Measurements from ENCODE around the gene LRRC14B.
"Not testable (repeated sequence)": the region's sequence is repeated elsewhere in the genome, so short reads cannot be mapped to it uniquely, and the experiment has no call there.

Gene LRRC14B

GRCh38 chr5:215256-215655 is 24.0 kb downstream of the LRRC14B start:
- not testable (repeated sequence) for DNase-seq

GRCh38 chr5:216076-216475 is 24.8 kb downstream of the LRRC14B start:
- not testable (repeated sequence) for DNase-seq

- peak; percentile 89 for DNase-seq
Observed at GRCh38 chr5:217494-218456, 26.5 kb downstream of the LRRC14B start, which contains the start of the genes CCDC127 and SDHA. CCDC127 (minus strand) TSS chr5:218153; CDS start chr5:216849, 1,304 bp downstream. SDHA (plus strand) TSS chr5:218320; CDS start chr5:218356, 36 bp downstream.

DNA sequence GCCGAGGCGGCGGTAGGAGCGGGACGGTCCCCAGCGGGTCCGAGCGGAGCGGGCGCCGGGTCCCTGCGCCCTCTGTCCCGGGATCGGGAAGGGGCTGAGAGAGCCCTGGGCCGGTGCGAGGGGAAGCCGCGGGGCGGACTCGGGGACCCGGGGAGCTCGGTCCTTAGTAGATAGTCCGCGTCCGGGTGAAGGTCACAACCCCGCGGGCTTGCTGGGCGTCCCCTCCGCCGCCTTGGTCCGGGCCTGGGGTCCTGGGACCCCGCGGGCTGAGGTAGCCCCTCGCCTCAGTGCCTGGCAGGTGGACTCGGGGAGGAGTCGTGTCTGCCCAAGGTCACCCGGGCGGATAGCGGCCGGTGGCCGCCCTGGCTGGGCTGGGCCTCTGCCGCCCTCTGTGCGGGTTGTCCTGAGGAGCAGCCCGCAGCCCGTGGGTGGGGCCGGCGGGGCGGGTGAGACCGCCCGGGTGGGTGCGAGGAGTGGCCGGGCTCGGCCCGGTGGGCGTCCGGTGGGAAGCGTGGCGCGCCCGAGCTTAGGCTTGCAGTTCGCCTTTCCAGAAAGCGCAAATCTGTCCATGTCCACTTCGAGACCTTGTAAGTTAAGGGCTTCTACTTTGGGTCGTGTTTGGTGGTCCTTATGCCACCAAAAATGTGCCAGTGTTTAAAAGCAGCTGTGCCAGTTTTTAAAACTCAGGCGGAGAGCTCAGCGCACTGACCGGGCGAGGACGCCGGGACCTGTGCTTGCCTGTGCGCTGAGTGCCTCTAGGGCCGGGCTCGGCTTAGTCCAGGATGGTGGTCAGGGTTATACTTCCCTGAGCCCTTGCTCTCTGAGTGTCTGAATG is 27.4 kb downstream of the LRRC14B start:
- no peak for DNase-seq

GRCh38 chr5:219460-219863 is 28.2 kb downstream of the LRRC14B start:
- DNase-seq, result no peak

DNA sequence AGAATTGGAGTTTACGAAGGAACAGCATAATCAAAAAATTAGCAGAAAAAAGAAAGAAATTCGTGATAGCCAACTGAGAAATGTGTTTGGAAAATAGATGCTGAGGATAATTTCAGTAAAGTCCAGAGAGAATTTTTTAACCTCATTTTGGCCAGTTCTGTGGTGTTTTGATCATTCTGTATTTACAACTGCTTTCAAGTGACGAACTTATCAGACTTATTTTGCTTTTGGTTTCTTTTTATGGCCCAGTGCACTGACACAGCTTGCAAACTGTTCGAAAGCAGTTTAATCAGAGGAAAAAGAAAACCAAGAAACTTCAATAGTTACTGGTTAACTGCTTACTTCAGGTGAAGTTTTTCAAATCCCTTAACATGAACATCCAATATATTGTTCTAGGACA is 28.7 kb downstream of the LRRC14B start:
- DNase-seq, result no peak

- DNase-seq, result not testable (repeated sequence)
Observed at GRCh38 chr5:222951-223715, 31.8 kb downstream of the LRRC14B start.

GRCh38 chr5:223791-224190 is 32.5 kb downstream of the LRRC14B start:
- DNase-seq, result no peak

GRCh38 chr5:225334-225733 is 34.0 kb downstream of the LRRC14B start:
- no peak for DNase-seq

- not testable (repeated sequence) for DNase-seq
Observed at GRCh38 chr5:227375-227774, 36.1 kb downstream of the LRRC14B start.

- DNase-seq, result no peak
Observed at GRCh38 chr5:228886-229285, 37.6 kb downstream of the LRRC14B start.

DNA sequence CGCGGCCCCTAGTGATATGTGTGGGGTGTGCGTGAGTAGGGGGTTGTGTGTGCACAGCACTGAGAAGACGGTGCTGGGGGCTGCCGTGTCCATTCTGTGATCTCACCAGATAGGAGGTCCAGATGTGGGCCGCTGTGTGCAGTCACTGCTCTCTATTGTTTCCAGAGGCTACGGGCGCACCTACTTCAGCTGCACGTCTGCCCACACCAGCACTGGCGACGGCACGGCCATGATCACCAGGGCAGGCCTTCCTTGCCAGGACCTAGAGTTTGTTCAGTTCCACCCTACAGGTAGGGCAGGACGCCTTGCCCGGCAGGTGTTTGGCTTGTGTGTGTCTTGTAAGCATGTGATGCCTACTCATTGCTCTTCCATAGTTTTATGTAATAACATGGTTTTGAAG is 39.4 kb downstream of the LRRC14B start:
- no peak for DNase-seq

- no peak for DNase-seq
Observed at GRCh38 chr5:231661-232060, 40.4 kb downstream of the LRRC14B start.

GRCh38 chr5:233426-233825 is 42.1 kb downstream of the LRRC14B start:
- not testable (repeated sequence) for DNase-seq

- DNase-seq, result no peak
Observed at GRCh38 chr5:234450-234849, 43.2 kb downstream of the LRRC14B start.

GRCh38 chr5:235527-235926 is 44.2 kb downstream of the LRRC14B start:
- not testable (repeated sequence) for DNase-seq

GRCh38 chr5:237931-238330 is 46.6 kb downstream of the LRRC14B start:
- DNase-seq, result not testable (repeated sequence)

DNA sequence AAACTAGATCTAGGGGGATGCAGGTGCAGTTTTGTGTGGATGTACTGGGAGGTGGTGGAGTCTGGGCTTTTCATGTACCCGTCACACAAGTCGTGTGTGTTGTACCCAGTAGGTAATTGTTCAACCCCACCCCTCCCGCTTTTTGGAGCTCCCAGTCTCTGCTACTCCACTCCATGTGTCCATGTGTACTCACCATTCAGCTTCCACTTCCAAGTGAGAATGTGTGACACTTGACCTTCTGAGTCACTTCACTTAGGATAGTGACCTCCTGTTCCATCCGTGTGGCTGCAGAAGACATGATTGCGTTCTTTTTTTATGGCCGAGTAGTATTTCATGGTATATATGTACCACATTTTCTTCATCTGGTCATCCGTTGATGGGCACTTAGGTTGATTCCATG is 49.3 kb downstream of the LRRC14B start:
- DNase-seq, result not testable (repeated sequence)

GRCh38 chr5:241045-241669 is 49.9 kb downstream of the LRRC14B start:
- DNase-seq, result not testable (repeated sequence)

- DNase-seq, result not testable (repeated sequence)
Observed at GRCh38 chr5:243683-244367, 52.5 kb downstream of the LRRC14B start.

- DNase-seq, result not testable (repeated sequence)
Observed at GRCh38 chr5:245717-246116, 54.4 kb downstream of the LRRC14B start.
